ENCODE results near the gene SOSTDC1.

GRCh38 chr7:16423761-16424160, 41.8 kb downstream of the SOSTDC1 start:
- TF ChIP-seq PATZ1 (CRISPR knock-in tag; IDR thresholded peaks at IDR 0.05; ENCODE audit: borderline replicate concordance) = no peak
- no peak for TF ChIP-seq ISL1 (CRISPR knock-in tag; IDR thresholded peaks at IDR 0.05)
- no peak for TF ChIP-seq ZFP30 (CRISPR knock-in tag; IDR thresholded peaks at IDR 0.05)
- TF ChIP-seq ZFP3 (CRISPR knock-in tag; IDR thresholded peaks at IDR 0.05) = no peak
- TF ChIP-seq ESRRG (CRISPR knock-in tag; IDR thresholded peaks at IDR 0.05) = no peak
- TF ChIP-seq, protein P1, sequence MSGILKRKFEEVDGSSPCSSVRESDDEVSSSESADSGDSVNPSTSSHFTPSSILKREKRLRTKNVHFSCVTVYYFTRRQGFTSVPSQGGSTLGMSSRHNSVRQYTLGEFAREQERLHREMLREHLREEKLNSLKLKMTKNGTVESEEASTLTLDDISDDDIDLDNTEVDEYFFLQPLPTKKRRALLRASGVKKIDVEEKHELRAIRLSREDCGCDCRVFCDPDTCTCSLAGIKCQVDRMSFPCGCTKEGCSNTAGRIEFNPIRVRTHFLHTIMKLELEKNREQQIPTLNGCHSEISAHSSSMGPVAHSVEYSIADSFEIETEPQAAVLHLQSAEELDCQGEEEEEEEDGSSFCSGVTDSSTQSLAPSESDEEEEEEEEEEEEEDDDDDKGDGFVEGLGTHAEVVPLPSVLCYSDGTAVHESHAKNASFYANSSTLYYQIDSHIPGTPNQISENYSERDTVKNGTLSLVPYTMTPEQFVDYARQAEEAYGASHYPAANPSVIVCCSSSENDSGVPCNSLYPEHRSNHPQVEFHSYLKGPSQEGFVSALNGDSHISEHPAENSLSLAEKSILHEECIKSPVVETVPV (CRISPR knock-in tag; IDR thresholded peaks at IDR 0.05) = no peak
- no peak for TF ChIP-seq POU6F1 (CRISPR knock-in tag; IDR thresholded peaks at IDR 0.05; ENCODE audit: borderline replicate concordance, low read depth)
- no peak for TF ChIP-seq RARB (CRISPR knock-in tag; IDR thresholded peaks at IDR 0.05)
- TF ChIP-seq PPARA (CRISPR knock-in tag; IDR thresholded peaks at IDR 0.05; ENCODE audit: borderline replicate concordance) = no peak
- TF ChIP-seq CREB5 (CRISPR knock-in tag; IDR thresholded peaks at IDR 0.05; ENCODE audit: low read depth) = no peak
- TF ChIP-seq, protein P2, sequence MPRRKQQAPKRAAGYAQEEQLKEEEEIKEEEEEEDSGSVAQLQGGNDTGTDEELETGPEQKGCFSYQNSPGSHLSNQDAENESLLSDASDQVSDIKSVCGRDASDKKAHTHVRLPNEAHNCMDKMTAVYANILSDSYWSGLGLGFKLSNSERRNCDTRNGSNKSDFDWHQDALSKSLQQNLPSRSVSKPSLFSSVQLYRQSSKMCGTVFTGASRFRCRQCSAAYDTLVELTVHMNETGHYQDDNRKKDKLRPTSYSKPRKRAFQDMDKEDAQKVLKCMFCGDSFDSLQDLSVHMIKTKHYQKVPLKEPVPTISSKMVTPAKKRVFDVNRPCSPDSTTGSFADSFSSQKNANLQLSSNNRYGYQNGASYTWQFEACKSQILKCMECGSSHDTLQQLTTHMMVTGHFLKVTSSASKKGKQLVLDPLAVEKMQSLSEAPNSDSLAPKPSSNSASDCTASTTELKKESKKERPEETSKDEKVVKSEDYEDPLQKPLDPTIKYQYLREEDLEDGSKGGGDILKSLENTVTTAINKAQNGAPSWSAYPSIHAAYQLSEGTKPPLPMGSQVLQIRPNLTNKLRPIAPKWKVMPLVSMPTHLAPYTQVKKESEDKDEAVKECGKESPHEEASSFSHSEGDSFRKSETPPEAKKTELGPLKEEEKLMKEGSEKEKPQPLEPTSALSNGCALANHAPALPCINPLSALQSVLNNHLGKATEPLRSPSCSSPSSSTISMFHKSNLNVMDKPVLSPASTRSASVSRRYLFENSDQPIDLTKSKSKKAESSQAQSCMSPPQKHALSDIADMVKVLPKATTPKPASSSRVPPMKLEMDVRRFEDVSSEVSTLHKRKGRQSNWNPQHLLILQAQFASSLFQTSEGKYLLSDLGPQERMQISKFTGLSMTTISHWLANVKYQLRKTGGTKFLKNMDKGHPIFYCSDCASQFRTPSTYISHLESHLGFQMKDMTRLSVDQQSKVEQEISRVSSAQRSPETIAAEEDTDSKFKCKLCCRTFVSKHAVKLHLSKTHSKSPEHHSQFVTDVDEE (CRISPR knock-in tag; IDR thresholded peaks at IDR 0.05) = no peak
- no peak for TF ChIP-seq TCF4 (CRISPR knock-in tag; IDR thresholded peaks at IDR 0.05; ENCODE audit: borderline replicate concordance)
- TF ChIP-seq ZNF70 (CRISPR knock-in tag; IDR thresholded peaks at IDR 0.05) = no peak
- no peak for TF ChIP-seq SNAI2 (CRISPR knock-in tag; IDR thresholded peaks at IDR 0.05)
